Neuron (in vitro differentiated cells): Measurements from ENCODE around the gene FAM200C.

ENCODE experiments used
- H2AFZ ChIP-seq: one replicate; pipeline ENCODE4 v1.6.1; 2013; ENCODE audit warnings: low read depth, mild to moderate bottlenecking, inconsistent platforms, low read length, moderate library complexity
- H3K27me3 ChIP-seq: one replicate; pipeline ENCODE4 v1.6.1; 2013; ENCODE audit warnings: low read length; ENCODE audit not compliant: insufficient read depth
- H3K36me3 ChIP-seq: one replicate; pipeline ENCODE4 v1.6.1; 2013; ENCODE audit warnings: low read length; ENCODE audit not compliant: insufficient read depth
- H3K4me1 ChIP-seq: one replicate; pipeline ENCODE4 v1.6.1; 2013; ENCODE audit warnings: low read length; ENCODE audit not compliant: insufficient read depth
- H3K4me3 ChIP-seq: 2 replicates; pipeline ENCODE4 v1.5.1; 2013; ENCODE audit warnings: mild to moderate bottlenecking, low read length, moderate library complexity
- H3K9me3 ChIP-seq: one replicate; pipeline ENCODE4 v1.6.1; 2013; ENCODE audit warnings: low read length

Gene FAM200C

GRCh38 chr5:160397492-160397891 lies 2.4 kb downstream of the FAM200C start:
- H3K4me3 ChIP-seq = no peak overlapping the region
- no peaks in the 10 kb centered on the region for H3K9me3 ChIP-seq
- H3K27me3 ChIP-seq = no peaks in the 10 kb centered on the region
- no peak overlapping the region for H2AFZ ChIP-seq
- H3K4me1 ChIP-seq = peaks cover 20% of the 10 kb centered on the region
- peaks cover 31% of the 10 kb centered on the region for H3K36me3 ChIP-seq

DNA sequence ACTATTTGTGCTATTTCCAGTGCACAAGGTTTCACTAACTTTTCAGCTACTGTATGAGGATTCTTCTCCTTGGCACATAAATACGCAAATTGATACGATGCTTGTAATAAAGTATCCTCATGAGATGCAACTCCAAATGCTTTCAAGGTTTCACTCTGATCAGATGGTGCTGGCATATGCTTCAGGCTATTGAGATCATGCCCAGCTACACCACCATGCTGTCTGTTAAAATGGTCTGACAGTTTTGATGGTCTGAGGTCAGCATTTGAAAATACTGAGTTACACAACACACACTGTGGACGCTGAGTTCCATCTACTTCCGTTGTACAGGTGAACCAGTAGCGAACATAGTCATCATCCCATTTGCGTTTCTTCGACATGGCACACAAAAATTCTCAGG lies 4.7 kb downstream of the FAM200C start:
- H3K27me3 ChIP-seq = no peaks in the 10 kb centered on the region
- no peaks in the 10 kb centered on the region for H3K9me3 ChIP-seq
- H3K4me1 ChIP-seq = peaks cover 14% of the 10 kb centered on the region
- H3K4me3 ChIP-seq = no peak overlapping the region
- no peak overlapping the region for H2AFZ ChIP-seq
- peaks cover 20% of the 10 kb centered on the region for H3K36me3 ChIP-seq

- Histone ChIP-seq H3K36me3 (peaks cover 20% of the 10 kb centered on the region), H3K4me1 (no peaks in the 10 kb centered on the region), H3K27me3 (no peaks in the 10 kb centered on the region), H3K9me3 (peaks cover 9% of the 10 kb centered on the region), H3K4me3 (no peak overlapping the region), H2AFZ (no peak overlapping the region)
These were observed 8.8 kb downstream of the FAM200C start for GRCh38 chr5:160390787-160391696.

- no peak overlapping the region for H3K4me3 ChIP-seq
- no peaks in the 10 kb centered on the region for H3K4me1 ChIP-seq
- H2AFZ ChIP-seq = no peak overlapping the region
- peaks cover 2% of the 10 kb centered on the region for H3K36me3 ChIP-seq
- peaks cover 9% of the 10 kb centered on the region for H3K9me3 ChIP-seq
- no peaks in the 10 kb centered on the region for H3K27me3 ChIP-seq
These were observed 12.4 kb downstream of the FAM200C start for GRCh38 chr5:160387445-160387844.

- Histone ChIP-seq H3K27me3 (no peaks in the 10 kb centered on the region), H3K4me1 (no peaks in the 10 kb centered on the region), H3K36me3 (peaks cover 2% of the 10 kb centered on the region), H3K9me3 (peaks cover 9% of the 10 kb centered on the region), H3K4me3 (no peak overlapping the region), H2AFZ (no peak overlapping the region)
These were observed 14.4 kb downstream of the FAM200C start for GRCh38 chr5:160385496-160385895.

DNA sequence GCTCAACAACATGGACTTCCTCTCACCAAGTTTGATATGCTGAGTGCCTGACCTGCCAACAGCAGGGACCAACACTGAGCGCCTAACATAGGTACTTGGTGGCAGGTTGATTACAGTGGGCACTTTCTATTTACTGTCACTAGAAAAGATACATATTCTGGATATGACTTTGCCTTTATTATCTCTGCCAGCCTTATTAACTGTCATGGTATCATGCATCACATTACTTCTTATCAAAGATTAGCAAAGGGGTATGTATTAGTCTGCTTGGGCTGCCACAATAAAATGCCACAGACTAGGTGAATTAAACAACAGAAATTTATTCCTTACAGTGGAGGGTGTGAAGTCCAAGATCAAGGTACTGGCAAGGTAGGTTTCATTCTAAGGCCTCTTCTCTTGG lies 15.2 kb downstream of the FAM200C start:
- Histone ChIP-seq H3K4me3 (no peak overlapping the region), H3K4me1 (peaks cover 7% of the 10 kb centered on the region), H2AFZ (no peak overlapping the region), H3K36me3 (peaks cover 2% of the 10 kb centered on the region), H3K27me3 (no peaks in the 10 kb centered on the region), H3K9me3 (peaks cover 9% of the 10 kb centered on the region)

DNA sequence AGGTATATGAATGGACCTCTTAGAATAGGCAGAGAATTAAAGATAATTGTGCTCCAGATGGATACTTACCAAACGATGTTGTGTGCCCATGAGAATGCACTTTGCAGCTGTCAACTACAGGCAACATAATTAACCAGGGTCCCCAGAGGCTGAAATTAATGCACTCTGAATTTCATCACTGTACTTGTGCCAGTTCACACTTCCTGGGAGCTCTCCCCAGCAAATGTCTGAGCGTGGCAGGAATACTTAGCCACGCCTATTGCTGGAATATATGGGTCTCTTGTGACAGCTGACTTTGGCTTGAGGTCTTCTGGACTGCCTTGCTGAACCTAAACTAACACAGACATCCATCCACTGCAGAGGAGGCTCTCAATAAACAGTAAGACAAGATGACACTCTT lies 17.5 kb downstream of the FAM200C start:
- Histone ChIP-seq H3K9me3 (peaks cover 2% of the 10 kb centered on the region), H3K4me1 (peaks cover 13% of the 10 kb centered on the region), H2AFZ (no peak overlapping the region), H3K36me3 (no peaks in the 10 kb centered on the region), H3K27me3 (no peaks in the 10 kb centered on the region), H3K4me3 (no peak overlapping the region)

- Histone ChIP-seq H3K4me1 (peaks cover 14% of the 10 kb centered on the region), H2AFZ (no peak overlapping the region), H3K27me3 (no peaks in the 10 kb centered on the region), H3K9me3 (no peaks in the 10 kb centered on the region), H3K4me3 (no peak overlapping the region), H3K36me3 (no peaks in the 10 kb centered on the region)
These were observed 19.8 kb downstream of the FAM200C start for GRCh38 chr5:160380041-160380440.

DNA sequence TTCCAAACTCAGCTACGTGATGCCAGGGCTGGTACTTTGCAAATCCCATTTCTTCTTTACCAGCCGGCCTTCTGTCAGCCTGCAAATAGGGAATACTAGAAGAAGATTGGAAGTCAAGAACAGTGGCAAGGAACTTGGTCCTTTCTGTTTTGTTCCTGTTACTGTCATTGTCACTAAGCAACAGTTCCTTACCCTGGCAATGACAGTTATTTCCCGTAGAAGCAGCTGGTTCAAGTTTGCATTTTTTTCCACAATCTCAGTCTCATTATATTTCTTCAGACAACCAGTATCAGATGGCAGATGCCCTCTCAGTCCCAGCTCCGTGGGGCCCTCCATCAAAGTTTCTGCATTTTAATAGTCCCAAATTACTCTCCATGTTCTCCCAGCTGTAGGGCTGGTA lies 20.3 kb downstream of the FAM200C start:
- peaks cover 17% of the 10 kb centered on the region for H3K4me1 ChIP-seq
- no peak overlapping the region for H3K4me3 ChIP-seq
- H3K36me3 ChIP-seq = no peaks in the 10 kb centered on the region
- H2AFZ ChIP-seq = no peak overlapping the region
- H3K9me3 ChIP-seq = no peaks in the 10 kb centered on the region
- no peaks in the 10 kb centered on the region for H3K27me3 ChIP-seq

GRCh38 chr5:160378330-160378729 lies 21.5 kb downstream of the FAM200C start:
- no peak overlapping the region for H3K4me3 ChIP-seq
- no peaks in the 10 kb centered on the region for H3K27me3 ChIP-seq
- H3K9me3 ChIP-seq = no peaks in the 10 kb centered on the region
- H3K4me1 ChIP-seq = peaks cover 17% of the 10 kb centered on the region
- H2AFZ ChIP-seq = no peak overlapping the region
- H3K36me3 ChIP-seq = no peaks in the 10 kb centered on the region

GRCh38 chr5:160377651-160378050 lies 22.2 kb downstream of the FAM200C start:
- Histone ChIP-seq H2AFZ (no peak overlapping the region), H3K27me3 (no peaks in the 10 kb centered on the region), H3K4me1 (peaks cover 17% of the 10 kb centered on the region), H3K36me3 (no peaks in the 10 kb centered on the region), H3K9me3 (no peaks in the 10 kb centered on the region), H3K4me3 (no peak overlapping the region)

DNA sequence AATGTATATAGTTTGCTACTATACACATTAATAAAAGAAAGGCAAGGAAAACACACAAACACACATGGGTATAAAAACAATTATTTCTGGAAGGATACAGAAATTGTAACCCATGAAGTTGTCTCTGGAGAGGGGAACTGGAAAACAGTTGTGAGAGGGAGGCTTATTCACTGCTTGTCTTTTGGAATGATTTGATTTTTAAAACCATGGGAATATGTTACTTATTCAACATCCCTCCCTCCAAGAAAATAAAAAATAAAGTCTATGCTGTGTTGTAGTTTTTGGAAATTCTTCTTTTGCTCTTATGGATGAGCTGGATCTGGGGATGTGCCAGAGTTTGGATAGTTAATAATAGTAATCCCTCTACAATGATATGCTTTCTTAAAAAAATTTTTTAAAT lies 23.4 kb downstream of the FAM200C start:
- Histone ChIP-seq H3K27me3 (peaks cover 3% of the 10 kb centered on the region), H3K9me3 (no peaks in the 10 kb centered on the region), H2AFZ (no peak overlapping the region), H3K4me3 (no peak overlapping the region), H3K36me3 (no peaks in the 10 kb centered on the region), H3K4me1 (peaks cover 17% of the 10 kb centered on the region)

- Histone ChIP-seq H3K27me3 (peaks cover 3% of the 10 kb centered on the region), H3K4me1 (peaks cover 17% of the 10 kb centered on the region), H3K9me3 (no peaks in the 10 kb centered on the region)
These were observed 24.2 kb downstream of the FAM200C start for GRCh38 chr5:160375701-160376100.

DNA sequence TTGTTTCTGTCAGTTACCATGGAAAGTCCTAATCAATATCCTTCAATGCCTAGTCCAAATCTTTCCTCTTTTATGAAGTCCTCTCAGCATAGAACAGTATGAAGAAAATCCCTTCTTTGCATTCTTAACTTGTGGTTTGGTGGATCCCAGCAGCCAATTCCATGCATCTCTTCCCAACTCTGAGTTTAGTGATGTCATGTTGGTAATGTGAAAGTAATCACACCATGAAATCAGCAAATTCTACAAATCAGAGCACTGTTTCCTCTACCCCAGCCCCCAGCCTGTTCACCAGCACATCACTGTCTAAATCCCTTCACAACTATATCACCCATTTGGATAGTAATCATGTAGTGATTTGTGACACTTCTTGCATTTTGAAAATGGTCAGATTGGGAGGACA lies 24.7 kb downstream of the FAM200C start:
- Histone ChIP-seq H3K9me3 (no peaks in the 10 kb centered on the region), H3K4me3 (no peak overlapping the region), H3K4me1 (peaks cover 17% of the 10 kb centered on the region), H3K36me3 (no peaks in the 10 kb centered on the region), H3K27me3 (peaks cover 3% of the 10 kb centered on the region), H2AFZ (no peak overlapping the region)

More at GRCh38 chr5:160375701-160376100, 24.2 kb downstream of the FAM200C start:
- Histone ChIP-seq H2AFZ (no peak overlapping the region), H3K4me3 (no peak overlapping the region), H3K36me3 (no peaks in the 10 kb centered on the region)
